ENCODE data around the gene NHLRC4.

NHLRC4 gene

DNA sequence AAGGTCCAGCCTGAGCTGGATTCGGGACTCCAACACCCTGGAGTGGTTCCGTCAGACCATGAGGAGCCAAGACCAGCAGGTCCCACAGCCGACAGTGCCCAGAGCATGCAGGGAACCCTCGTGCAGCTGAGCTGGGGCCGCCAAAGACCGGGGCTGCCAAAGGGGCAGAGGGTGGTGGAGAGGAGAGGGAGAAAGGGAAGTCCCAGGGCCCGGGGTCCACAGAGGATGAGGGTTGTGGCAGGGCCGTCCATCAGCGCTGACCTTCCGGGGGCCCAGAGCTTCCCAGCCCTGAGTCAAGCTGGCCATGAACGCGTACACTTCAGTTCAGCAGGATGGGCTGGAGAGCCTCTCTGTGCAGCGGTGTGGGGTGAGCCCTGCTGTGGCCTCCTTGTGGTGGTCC is 46.0 kb upstream of the NHLRC4 start:
- ATAC-seq: no peak
- TF ChIP-seq ZC3H10 (CRISPR knock-in tag; IDR thresholded peaks at IDR 0.05): no peak
- TF ChIP-seq ESRRG (CRISPR knock-in tag; IDR thresholded peaks at IDR 0.05): no peak
- no peak for TF ChIP-seq PATZ1 (CRISPR knock-in tag; IDR thresholded peaks at IDR 0.05; ENCODE audit: borderline replicate concordance)
- no peak for TF ChIP-seq TSHZ2 (CRISPR knock-in tag; IDR thresholded peaks at IDR 0.05)
- no peak for TF ChIP-seq CSDC2 (CRISPR knock-in tag; IDR thresholded peaks at IDR 0.05)
- no peak for TF ChIP-seq BACH2 (CRISPR knock-in tag; IDR thresholded peaks at IDR 0.05; ENCODE audit: borderline replicate concordance)
- no peak for TF ChIP-seq ISL1 (CRISPR knock-in tag; IDR thresholded peaks at IDR 0.05)
- no peak for TF ChIP-seq ZNF8 (CRISPR knock-in tag; IDR thresholded peaks at IDR 0.05)
- no peak for TF ChIP-seq SNAI2 (CRISPR knock-in tag; IDR thresholded peaks at IDR 0.05)
- TF ChIP-seq OSR1 (CRISPR knock-in tag; IDR thresholded peaks at IDR 0.05): no peak
- TF ChIP-seq, protein P1, sequence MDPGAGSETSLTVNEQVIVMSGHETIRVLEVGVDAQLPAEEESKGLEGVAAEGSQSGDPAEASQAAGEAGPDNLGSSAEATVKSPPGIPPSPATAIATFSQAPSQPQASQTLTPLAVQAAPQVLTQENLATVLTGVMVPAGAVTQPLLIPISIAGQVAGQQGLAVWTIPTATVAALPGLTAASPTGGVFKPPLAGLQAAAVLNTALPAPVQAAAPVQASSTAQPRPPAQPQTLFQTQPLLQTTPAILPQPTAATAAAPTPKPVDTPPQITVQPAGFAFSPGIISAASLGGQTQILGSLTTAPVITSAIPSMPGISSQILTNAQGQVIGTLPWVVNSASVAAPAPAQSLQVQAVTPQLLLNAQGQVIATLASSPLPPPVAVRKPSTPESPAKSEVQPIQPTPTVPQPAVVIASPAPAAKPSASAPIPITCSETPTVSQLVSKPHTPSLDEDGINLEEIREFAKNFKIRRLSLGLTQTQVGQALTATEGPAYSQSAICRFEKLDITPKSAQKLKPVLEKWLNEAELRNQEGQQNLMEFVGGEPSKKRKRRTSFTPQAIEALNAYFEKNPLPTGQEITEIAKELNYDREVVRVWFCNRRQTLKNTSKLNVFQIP (CRISPR knock-in tag; IDR thresholded peaks at IDR 0.05; ENCODE audit: borderline replicate concordance, low read depth): no peak
- TF ChIP-seq ZFP3 (CRISPR knock-in tag; IDR thresholded peaks at IDR 0.05): no peak
- TF ChIP-seq ARNTL (CRISPR knock-in tag; IDR thresholded peaks at IDR 0.05; ENCODE audit: borderline replicate concordance, low read depth): no peak
- no peak for TF ChIP-seq ZFP30 (CRISPR knock-in tag; IDR thresholded peaks at IDR 0.05)
- TF ChIP-seq CREB5 (CRISPR knock-in tag; IDR thresholded peaks at IDR 0.05; ENCODE audit: low read depth): no peak
- no peak for TF ChIP-seq TCF4 (CRISPR knock-in tag; IDR thresholded peaks at IDR 0.05; ENCODE audit: borderline replicate concordance)
- no peak for TF ChIP-seq RARB (CRISPR knock-in tag; IDR thresholded peaks at IDR 0.05)

GRCh38 chr16:521381-522210 is 45.2 kb upstream of the NHLRC4 start:
- no peak for ATAC-seq
- TF ChIP-seq ZNF565 (CRISPR knock-in tag; conservative IDR thresholded peaks at IDR 0.05; ENCODE audit: low read depth) (no peak), BACH2 (CRISPR knock-in tag; IDR thresholded peaks at IDR 0.05; ENCODE audit: borderline replicate concordance) (no peak), ZNF8 (CRISPR knock-in tag; IDR thresholded peaks at IDR 0.05) (no peak), SNAI2 (CRISPR knock-in tag; IDR thresholded peaks at IDR 0.05) (no peak)

- TF ChIP-seq ZNF8 (CRISPR knock-in tag; IDR thresholded peaks at IDR 0.05) (no peak), ZFP3 (CRISPR knock-in tag; IDR thresholded peaks at IDR 0.05) (no peak), ISL1 (CRISPR knock-in tag; IDR thresholded peaks at IDR 0.05) (no peak)
Measured at GRCh38 chr16:522320-523096, 44.3 kb upstream of the NHLRC4 start.

DNA sequence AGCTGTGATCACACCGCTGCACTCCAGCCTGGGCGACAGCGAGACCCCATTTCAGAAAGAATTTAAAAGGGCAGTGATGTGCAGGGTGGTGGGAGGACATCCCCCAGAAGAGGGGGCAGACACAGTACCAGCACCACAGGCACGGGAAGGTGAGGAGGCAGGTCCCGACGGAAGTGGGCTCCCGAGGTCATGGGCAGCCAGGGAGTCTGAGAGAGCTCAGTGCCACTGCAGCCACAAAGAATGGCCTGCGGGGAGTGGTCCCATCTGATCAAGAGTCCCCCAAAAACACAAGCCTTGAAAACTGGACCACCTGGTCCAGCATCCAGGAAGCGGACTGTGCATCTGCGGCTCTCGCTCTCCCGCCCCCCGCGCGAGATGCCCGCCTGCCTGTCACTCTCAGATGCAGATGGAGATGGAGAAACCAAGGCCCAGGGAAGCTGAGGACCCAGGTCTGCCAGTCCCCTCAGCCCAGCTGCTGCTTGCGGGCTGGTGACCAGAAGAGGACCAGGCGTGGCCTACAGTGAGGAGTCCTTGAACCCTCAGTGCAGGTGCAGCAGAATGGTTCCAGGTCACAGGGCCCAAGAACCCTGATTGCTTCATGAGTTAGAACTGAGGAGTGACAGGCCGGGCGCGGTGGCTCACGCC is 43.6 kb upstream of the NHLRC4 start:
- ATAC-seq: no peak
- TF ChIP-seq BACH2 (CRISPR knock-in tag; IDR thresholded peaks at IDR 0.05; ENCODE audit: borderline replicate concordance) (no peak), CSDC2 (CRISPR knock-in tag; IDR thresholded peaks at IDR 0.05) (no peak), ISL1 (CRISPR knock-in tag; IDR thresholded peaks at IDR 0.05) (no peak), CREB5 (CRISPR knock-in tag; IDR thresholded peaks at IDR 0.05; ENCODE audit: low read depth) (no peak), CSRNP3 (CRISPR knock-in tag; IDR thresholded peaks at IDR 0.05) (no peak), ARNTL (CRISPR knock-in tag; IDR thresholded peaks at IDR 0.05; ENCODE audit: borderline replicate concordance, low read depth) (no peak), ZNF8 (CRISPR knock-in tag; IDR thresholded peaks at IDR 0.05) (no peak), SNAI2 (CRISPR knock-in tag; IDR thresholded peaks at IDR 0.05) (no peak), PPARA (CRISPR knock-in tag; IDR thresholded peaks at IDR 0.05; ENCODE audit: borderline replicate concordance) (no peak), RARB (CRISPR knock-in tag; IDR thresholded peaks at IDR 0.05) (no peak)

More at GRCh38 chr16:522320-523096, 44.3 kb upstream of the NHLRC4 start:
- ATAC-seq: no peak

Measured in SK-N-SH treated with all-trans-retinoic acid at 6 μM for 48 hours (cell line).